Stimulated activated CD4-positive, alpha-beta T cell treated with anti-CD3 and anti-CD28 coated beads, Interleukin-2, amount 100 ng/mL, for 4 hours (primary cell): ENCODE results near the gene TUBA3E.
"Not testable (repeated sequence)": the region's sequence is repeated elsewhere in the genome, so short reads cannot be mapped to it uniquely, and the experiment has no call there.

Source experiments
- DNase-seq: peaks from one replicate; pipeline ENCODE4 v3.0.0-alpha.2; 2020; ENCODE audit warnings: low read depth

TUBA3E gene

DNA sequence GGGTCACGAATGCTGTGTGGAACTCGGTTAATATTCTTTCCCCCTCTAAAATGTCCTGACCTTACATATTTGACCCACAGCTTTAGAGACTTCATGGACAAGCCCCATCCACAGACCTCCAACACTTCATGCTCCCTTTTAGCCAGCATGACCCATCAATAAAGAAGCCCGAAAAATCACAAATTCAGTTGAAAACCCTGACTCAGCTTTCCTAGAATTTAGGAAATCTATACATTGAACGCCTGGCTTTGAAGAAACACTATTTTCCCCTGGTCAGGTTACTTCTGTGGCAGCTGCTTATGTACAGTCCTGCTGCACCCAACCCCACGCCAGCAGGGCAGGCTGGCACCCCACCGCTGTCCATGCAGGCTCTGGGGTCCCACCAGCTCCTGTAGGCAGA is 6.9 kb downstream of the TUBA3E start:
- DNase-seq, result not testable (repeated sequence)

DNA sequence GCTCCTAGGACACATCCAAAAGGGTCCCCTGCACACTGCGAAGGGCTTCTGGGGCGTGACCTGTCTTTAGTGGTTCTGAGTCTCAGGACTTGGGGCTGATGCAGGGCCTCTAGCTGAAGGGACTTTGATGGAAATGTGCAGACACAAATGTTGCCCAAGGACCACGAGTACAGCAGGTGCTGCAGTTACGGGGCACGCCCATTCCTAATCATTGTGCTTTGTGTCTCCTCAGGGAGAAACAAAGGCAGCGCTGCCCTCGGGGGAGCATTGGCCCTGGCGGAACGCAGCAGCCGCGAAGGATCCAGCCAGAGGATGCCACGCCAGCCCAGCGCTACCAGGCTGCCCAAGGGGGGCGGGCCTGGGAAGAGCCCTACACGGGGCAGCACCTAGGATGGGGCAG is 8.0 kb downstream of the TUBA3E start:
- no peak for DNase-seq

DNA sequence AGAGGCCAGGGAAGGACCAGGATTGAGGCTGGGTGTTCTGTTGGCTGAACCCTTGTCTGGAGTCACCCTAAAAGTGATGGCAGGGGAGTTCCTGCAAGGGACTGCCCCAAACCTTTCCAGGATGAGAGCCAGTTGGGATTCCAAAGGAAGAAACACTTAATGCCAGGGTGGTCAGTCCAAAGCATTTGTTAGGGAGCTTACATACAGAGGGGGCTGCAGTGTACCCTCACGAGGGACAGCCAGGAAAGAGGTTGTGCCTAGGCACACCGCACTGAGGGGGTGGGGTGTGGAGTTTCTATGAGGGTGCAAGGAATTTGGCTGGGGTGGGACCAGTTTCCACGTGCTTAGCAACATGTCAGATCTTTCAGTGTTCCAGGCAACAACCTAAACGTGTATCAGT is 9.3 kb downstream of the TUBA3E start:
- not testable (repeated sequence) for DNase-seq

DNA sequence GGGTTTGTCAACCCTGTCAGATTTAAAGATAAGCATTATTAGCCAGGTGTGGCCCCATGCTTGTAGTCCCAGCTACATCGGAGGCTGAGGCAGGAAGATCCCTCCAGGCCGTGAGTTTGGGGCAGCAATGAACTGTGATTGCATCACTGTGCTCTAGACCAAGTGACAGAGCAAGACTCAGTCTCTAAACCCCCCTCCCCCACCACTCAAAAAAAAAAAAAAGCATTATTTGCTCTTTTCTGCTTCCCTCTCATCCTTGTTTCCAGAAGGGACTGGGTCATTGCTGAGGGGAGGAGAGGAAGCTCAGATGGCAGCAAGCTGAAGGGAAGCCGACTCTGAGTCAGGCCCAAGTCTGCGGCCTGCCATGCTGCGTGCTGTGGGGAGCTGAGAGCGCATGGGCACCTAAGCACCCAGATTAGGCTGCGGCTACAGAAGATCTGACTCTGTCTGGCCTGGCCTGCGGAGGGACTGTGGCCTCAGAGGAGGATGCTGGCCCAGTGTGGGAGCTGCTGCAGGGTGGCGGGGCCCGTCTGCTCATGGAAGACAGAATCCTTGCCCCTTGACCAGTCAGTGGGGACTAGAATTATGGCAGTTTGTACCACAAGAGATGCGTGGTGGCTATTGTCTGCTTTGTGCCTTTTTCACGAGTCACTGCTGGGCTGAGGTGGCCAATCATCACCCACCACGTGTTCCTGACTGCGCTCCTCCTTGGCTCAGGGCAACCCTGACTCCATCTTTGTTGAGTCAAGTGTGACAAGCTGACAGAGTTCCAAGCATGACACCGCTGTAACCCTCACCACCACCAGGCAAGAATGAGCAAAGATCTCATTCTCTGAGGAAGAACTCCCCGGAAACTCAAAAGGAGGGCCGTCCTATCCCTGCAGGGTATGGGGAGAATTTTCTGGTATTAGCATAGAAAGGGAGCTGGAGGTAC is 10.1 kb downstream of the TUBA3E start:
- DNase-seq, result not testable (repeated sequence)

DNA sequence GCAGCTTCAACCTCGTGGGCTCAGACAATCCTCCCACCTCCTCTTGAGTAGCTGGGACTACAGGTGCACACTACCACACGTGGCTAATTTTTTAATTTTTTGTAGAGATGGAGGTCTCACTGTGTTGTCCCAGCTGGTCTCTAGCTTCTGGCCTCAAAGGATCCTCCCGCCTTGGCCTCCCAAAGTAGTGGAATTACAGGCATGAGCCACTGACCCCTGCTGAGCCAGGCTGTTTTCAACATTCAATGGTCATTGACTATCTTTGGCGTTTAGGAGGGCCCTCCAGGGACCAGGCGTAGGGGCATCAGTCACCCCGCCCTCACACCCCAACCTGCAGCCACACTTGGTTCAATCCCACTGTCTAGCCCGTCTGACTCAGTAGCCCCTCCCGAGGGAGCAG is 11.0 kb downstream of the TUBA3E start:
- DNase-seq, result no peak

DNA sequence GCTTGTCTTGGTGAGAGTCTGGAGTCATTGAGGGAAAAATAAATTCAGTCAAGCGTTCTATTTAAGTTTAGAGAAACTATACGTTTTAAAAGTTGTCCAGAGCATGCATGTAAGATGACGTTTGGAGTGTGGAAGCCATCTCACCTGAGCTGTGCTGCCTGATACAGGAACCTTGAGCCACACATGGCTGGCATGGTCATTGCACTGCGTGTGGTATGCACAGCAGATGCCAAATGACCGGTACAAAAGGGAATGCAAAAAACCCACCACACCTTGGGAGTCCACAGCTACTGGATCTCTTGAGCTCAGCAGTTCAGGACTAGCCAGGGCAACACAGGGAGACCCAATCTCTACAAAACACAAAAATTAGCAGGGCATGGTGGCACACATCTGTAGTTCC is 11.8 kb downstream of the TUBA3E start:
- DNase-seq, result no peak

DNA sequence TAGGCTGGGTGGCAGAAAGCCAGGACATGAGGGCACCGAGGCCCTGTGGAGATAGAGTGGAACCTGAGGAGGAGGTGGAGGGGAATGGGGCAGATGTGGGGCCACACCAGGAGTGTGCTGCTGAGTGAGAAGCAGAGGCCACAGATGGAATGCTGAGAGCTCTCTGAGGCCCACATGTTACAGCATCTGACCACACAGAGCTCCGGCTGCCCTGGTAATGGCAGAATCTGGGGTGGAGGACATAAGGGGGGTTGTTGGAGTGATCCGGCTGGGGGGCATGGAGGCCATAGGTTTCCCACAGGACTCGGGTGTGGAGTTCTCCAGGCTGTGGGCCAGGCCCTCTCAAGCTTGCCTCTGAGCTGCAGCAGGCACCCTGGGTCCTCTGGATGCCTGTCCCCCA is 12.3 kb downstream of the TUBA3E start:
- DNase-seq, result no peak

DNA sequence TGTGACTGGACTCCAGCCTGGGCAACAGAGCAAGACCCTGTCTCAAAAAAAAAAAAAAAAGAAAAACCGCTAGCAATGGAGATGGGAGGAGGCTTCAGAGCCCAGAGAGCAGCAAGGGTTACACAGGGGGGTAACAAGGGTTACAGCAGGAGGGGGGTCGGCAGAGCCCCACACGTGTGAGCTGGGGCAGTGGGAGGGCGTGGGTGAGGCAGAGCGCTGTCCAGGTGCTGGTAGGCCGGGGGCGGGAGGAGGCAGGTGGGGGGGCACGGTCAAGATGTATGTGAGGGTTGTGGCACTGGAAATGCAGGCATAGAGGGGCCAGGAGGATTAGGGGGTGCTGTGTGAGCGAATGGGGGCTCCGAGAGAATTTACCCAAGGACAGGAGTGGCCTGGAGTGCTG is 12.8 kb downstream of the TUBA3E start:
- DNase-seq, result no peak

DNA sequence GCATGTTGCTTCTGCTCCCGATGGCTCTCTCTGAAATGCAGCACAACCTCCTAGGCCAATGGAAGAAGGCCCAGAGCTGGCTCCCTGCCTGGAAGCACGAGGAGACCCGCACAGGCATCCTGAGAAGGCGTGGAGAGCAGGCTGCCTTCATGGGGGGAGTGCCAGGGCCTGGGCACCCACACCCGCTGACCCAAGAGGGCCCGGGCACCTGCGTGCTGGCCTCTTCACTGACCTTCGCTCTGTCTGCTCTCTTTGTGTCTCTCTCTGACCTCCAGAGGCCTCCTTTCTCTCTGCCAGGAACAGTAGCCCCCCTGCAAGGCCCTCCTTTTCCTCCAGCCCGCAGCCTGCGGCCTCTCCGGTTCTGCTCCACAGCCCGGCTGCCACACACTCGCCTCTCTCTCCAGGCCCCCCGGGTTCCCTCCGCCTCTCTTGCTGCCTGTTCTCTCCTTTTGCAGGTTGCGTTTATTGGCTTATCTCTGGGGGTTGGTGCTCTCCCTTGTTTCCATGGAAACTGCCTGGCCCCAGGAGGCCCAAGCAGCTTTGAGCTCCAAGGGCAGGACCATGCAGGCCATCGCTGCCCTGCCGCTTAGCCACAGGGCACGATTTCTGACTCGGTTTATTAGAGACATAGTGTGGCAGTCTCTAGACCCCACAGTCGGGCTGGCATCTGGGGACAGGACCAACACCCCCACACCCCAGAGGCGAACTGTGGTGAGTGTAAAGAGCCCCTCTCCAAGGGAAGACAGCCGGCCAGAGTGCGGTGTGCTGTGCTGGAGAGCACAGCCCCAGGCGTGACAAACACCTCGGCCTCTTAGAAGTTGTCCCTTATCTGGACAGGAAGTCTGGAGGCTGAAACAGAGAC is 14.5 kb downstream of the TUBA3E start:
- no peak for DNase-seq

DNA sequence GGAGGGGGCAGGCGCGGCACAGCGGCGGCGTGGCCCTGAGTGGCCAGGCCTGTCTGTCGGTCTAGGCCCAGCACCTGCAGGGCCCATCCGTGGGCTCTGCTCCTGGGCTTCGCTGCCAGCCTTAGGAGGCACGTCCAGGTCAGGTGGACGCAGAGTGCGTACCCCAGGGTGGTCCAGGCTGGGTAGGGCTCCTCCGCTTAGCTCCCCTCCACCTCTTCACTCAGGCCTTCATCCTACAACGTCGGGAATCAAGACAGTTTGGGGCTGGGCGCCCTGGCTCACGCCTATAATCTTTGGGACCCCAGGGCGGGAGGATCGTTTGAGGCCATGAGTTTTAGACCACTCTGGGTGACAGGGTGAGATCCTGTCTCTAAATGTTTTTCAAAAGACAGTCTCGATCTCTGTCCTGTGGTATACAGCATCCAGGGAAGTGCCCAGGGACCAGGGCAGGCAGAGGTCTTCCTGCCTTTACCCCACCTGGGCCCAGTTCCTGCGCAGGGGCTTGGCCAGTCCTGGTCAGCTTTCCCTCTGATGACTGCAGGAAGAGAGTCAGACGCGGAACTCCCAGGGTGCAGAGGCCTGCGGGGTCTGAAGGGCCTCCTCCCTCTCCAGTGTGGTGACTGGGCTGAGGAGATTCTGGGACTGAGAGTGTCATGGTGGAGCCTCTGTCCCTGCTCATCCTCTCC is 15.3 kb downstream of the TUBA3E start:
- not testable (repeated sequence) for DNase-seq

DNA sequence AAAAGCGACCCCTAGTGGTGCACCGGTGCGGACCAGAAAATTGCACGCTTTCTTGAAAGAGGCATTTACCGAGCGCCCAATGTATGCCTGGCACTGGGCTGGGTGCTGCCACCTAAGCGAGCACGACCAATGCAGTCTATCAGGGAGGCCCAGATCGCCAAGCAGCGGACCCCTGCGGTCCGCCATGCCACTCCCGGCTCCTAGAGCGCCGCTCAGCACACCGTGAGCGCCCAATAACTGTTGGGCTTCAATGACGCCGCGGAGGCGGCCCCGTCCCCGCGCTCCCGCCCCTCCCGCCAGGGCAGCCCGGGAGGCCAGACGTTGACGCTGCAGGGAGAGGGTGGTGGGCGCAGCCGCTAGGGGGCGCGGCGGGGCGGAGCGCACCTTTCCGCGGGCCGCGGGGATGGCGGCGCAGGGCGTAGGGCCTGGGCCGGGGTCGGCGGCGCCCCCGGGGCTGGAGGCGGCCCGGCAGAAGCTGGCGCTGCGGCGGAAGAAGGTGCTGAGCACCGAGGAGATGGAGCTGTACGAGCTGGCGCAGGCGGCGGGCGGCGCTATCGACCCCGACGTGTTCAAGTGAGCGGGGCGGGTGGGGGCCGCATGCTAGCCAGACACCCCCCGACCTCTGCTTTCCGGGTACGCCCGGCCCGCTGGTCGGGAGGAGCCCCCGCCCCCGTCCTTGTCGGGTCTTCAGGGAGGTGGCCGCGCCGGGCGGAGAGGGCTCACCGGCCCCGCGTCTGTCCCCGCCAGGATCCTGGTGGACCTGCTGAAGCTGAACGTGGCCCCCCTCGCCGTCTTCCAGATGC is 16.2 kb downstream of the TUBA3E start, which contains the start of gene MZT2B:
Gene MZT2B, plus strand, starts transcription at position 383 of the 803 bp plus-strand sequence. Its CDS starts 21 bp downstream, at position 404.
- peak; percentile 86 for DNase-seq

DNA sequence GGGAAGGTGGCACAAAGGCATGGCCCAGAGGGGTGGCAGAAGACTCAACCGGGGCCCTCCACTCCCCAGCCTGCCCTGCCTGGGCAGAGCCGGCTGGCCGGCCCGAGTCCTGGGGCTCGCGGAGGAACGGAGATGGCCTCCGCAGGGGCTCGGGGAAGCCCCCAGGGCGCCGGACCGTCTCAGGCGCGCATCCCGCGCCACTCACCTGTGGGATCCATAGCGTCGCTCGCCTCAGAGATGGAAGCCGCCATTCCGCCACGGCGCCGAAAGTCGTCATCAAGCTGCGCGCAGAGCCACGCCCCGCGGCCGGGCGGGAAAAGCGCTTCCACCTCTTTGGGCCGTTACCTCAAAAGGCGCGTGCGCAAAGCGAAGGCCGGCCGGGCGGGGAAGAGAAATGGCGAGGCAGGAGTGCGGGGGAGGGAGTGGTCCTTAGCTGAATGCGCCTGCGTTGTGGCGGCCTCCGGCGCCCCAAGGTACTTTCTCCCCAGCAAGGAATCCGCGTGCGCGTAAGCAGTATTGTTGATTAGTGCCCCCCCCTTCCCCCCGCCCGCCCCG is 16.8 kb downstream of the TUBA3E start, which contains the start of gene SMPD4:
Gene SMPD4, minus strand, starts transcription at position 278 of the 555 bp plus-strand sequence. CDS start 5,010 bp downstream, outside the sequence.
- peak; percentile 97 for DNase-seq

DNA sequence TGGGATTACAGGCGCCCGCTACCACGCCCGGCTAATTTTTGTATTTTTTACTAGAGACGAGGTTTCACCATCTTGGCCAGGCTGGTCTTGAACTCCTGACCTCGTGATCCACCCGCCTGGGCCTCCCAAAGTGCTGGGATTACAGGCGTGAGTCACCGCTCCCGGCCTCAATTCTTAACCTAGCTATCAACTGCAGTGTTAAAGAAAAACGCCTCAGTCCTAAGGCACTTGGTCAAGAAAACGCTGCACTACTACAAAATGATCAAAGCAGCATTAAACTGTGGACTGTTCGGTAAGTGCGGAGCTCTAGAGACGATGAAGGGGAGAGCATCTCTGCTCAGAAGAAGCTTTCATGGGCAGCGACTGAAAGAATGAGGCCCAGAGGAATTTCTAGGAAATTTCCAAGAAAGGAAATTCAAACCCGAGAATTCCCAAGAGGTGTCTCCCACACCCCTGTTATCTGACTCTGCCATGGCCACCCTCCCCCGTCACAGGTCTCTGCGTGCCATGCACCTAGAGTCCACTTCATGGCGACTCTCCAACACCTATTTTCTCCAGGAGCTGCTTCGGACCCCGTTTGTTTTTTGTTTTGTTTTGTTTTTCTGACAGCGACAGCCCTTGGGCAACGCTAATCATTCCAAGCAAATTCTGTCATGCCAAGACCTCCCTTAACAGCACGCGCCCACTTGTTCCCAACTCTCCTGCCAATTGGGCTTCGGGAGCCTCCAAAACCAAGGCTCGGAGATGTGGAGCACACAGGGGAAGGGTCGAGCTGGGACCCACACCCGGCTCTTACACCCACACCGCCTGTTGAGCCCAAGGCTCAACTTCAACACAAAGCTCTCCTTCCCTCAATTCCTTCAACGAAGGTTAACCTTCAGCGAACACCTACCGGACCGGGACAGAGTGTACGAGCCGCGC is 17.6 kb downstream of the TUBA3E start:
- DNase-seq, result not testable (repeated sequence)

DNA sequence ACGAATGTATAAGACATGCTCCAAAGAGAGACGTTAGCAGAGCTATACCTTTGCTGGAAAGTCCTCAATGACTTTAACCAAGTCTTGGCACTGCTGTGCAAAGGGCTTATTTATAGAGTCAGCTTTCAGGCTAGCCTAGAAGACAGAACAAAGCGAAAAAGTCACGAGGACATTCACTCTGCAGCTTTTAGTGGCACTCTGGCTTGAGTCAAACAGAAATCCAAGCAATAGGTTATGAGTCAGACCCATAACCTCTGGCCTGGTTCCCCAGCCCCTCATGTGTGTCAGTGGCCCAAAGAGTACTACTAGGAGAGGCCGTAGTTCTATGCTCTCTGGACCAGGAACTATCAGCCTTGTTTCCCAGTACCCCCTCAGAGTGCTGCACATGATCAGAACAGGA is 23.4 kb downstream of the TUBA3E start:
- not testable (repeated sequence) for DNase-seq

DNA sequence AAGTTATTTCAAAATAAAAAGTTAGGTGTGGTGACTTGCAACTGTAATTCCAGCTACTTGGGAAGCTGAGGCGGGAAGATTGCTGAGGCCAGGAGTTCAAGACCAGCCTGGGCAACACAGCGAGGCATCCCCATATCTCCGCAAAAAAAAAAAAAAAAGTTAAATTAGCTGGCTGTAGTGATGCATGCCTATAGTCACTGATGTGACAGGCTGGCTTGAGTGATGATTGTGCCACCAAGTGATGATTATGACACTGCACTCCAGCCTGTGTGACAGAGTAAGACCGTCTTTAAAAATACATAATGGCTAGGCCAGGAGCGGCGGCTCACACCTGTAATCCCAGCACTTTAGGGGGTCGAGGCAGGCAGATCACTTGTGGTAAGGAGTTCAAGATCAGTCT is 28.3 kb downstream of the TUBA3E start:
- DNase-seq, result no peak

DNA sequence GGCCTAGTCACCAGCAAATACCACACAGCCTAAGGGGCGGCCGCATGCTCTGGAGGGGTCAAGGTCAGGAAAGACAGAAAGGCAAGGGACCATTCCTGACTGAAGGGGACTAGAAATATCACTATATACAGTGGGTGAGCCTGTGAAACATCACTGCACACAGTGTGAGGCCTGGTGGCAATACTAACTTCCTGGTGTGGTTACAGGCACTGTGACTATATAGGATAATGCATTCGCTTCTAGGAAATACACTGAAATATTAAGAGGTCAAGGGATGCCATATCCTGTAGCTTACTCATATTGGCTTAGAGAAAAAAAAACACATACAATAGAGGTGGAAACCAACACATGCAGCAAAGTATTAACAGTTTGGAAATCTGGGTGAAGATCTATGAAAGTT is 29.1 kb downstream of the TUBA3E start:
- DNase-seq, result not testable (repeated sequence)

DNA sequence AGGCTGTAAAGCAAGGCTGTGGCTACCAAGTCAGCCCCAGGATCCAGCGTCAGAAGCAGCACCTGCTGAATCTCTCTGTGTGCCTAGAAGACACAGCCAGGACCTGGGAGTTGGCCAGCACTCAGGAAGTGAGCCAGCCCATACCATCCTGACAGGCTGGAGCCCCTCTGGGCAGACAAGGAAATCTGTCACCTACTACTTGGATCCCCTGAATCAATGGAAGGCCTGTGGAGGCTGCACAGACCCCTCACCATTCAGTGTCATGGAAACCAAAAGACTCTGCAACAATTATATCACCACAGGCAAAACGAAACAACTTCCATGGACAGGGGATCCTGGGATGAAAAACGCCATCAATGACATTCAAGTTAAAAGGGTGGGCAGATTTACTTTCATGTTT is 31.6 kb downstream of the TUBA3E start:
- not testable (repeated sequence) for DNase-seq

DNA sequence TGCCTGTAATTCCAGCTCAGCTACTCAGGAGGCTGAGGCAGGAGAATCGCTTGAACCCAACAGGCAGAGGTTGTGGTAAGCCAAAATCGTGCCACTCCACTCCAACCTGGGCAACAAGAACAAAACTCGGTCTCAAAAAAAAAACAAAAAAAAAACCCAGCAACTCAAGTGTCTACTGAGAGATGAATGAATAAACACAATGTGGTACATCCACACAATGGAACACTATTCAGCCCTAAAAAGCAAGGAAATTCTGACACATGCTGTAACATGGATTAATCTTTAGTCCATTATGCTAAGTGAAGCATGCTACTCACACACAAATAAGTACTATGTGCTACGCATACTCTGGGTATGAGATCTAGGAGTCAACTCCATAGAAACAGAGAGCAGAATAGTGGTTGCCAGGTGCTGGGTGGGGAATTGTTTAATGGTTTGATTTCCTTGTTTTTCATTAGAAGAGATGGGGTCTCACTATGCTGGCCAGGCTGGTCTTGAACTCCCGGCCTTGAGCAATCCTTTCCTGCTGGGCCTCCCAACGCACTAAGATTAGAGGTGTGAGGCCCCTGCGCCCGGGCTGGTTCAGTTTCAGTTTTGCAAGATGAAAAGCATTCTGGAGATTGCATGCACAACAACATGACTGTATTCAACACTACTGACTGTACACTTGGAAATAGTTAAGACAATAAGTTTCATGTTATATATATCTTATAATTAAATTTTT is 32.8 kb downstream of the TUBA3E start:
- no peak for DNase-seq

DNA sequence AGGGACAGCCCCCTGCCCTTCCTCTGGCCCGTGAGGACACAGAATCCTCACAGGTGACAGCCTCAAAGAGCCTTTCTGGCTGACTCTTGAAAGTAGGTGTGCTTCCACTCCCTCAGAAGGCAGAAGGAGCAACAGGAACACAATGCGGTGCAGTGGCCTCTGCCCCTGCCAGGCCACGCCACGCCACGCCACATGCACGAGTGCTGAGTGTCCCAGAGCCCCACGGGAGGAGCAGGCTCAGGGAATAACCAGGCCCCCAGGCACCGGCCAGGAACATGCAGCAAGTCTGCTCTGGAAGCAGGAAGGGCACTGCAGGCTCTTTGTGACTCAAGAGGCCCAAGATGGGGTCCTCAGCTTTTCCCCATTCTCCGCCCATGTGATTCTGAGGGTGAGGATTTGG is 35.3 kb downstream of the TUBA3E start:
- DNase-seq, result no peak
